ENCODE data around the gene LHX3.

- TF ChIP-seq, protein P1, sequence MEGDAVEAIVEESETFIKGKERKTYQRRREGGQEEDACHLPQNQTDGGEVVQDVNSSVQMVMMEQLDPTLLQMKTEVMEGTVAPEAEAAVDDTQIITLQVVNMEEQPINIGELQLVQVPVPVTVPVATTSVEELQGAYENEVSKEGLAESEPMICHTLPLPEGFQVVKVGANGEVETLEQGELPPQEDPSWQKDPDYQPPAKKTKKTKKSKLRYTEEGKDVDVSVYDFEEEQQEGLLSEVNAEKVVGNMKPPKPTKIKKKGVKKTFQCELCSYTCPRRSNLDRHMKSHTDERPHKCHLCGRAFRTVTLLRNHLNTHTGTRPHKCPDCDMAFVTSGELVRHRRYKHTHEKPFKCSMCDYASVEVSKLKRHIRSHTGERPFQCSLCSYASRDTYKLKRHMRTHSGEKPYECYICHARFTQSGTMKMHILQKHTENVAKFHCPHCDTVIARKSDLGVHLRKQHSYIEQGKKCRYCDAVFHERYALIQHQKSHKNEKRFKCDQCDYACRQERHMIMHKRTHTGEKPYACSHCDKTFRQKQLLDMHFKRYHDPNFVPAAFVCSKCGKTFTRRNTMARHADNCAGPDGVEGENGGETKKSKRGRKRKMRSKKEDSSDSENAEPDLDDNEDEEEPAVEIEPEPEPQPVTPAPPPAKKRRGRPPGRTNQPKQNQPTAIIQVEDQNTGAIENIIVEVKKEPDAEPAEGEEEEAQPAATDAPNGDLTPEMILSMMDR (IDR thresholded peaks at IDR 0.05) = no peak
- TF ChIP-seq POLR2A (IDR thresholded peaks at IDR 0.05) = no peak
These were observed 11.6 kb downstream of the LHX3 start for GRCh38 chr9:136193127-136193890.
